ENCODE measurements around the gene TFAP2A.

The TFAP2A gene

DNA sequence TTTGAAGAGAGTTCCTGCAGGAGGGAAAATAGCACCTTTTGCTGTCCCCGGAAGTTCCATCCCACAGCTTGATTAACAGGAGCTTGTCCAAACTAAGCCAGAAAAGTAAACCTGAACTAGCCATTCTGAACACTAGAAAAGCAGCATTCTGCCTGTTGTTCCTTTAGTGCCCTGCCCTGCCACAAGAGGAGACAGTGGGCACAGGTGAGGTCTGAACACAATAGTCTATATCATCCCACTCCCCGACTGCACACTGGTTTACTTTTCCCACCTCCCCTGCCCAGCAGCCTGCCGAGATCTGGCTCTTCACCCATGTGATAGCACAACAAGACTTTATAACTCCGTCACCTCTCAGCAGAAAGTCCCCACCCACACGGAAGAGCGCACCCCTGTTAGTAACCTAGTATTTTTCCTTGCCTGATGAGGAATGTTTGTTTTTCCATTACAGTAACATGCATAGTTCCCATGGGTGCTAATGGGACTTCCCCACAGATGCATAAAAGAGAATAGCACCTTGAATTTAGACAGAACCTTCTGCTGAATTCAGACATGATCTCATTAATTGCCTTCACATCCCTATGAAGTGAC, 59.7 kb downstream of the TFAP2A start:
- TF ChIP-seq, protein P1, sequence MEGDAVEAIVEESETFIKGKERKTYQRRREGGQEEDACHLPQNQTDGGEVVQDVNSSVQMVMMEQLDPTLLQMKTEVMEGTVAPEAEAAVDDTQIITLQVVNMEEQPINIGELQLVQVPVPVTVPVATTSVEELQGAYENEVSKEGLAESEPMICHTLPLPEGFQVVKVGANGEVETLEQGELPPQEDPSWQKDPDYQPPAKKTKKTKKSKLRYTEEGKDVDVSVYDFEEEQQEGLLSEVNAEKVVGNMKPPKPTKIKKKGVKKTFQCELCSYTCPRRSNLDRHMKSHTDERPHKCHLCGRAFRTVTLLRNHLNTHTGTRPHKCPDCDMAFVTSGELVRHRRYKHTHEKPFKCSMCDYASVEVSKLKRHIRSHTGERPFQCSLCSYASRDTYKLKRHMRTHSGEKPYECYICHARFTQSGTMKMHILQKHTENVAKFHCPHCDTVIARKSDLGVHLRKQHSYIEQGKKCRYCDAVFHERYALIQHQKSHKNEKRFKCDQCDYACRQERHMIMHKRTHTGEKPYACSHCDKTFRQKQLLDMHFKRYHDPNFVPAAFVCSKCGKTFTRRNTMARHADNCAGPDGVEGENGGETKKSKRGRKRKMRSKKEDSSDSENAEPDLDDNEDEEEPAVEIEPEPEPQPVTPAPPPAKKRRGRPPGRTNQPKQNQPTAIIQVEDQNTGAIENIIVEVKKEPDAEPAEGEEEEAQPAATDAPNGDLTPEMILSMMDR (conservative IDR thresholded peaks at IDR 0.05) = no peak
- no peak for TF ChIP-seq ZFX (IDR thresholded peaks at IDR 0.05)

DNA sequence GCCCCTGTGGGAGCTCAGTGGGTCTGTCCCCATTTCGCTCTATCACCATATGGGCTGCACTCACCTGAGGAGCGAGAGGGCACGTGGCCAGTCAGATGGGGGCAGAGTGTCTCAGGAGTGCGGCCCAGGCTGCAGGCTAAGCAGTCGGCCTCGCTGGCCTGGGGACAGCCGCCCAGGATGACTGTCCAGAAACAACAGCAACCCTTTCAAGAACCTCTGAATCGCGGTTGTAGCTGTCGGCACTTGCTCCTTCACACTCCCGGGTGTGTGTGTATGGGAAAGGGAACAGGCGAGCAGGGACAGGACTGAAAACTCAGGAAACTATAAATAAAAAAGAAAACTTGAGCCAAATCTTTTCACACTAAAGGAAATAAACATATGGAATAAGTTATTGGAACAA, 63.1 kb downstream of the TFAP2A start:
- H3K27ac ChIP-seq = no peak overlapping the region
- TF ChIP-seq, protein P1 (conservative IDR thresholded peaks at IDR 0.05) = no peak
- TF ChIP-seq ZFX (IDR thresholded peaks at IDR 0.05) = no peak

More for the DNA sequence above, 59.7 kb downstream of the TFAP2A start:
- no peak overlapping the region for H3K27ac ChIP-seq

- H3K27ac ChIP-seq = no peak overlapping the region
- TF ChIP-seq, protein P1 (conservative IDR thresholded peaks at IDR 0.05) = no peak
- no peak for TF ChIP-seq ZFX (IDR thresholded peaks at IDR 0.05)
Observed at GRCh38 chr6:10350720-10351119, 64.2 kb downstream of the TFAP2A start.

DNA sequence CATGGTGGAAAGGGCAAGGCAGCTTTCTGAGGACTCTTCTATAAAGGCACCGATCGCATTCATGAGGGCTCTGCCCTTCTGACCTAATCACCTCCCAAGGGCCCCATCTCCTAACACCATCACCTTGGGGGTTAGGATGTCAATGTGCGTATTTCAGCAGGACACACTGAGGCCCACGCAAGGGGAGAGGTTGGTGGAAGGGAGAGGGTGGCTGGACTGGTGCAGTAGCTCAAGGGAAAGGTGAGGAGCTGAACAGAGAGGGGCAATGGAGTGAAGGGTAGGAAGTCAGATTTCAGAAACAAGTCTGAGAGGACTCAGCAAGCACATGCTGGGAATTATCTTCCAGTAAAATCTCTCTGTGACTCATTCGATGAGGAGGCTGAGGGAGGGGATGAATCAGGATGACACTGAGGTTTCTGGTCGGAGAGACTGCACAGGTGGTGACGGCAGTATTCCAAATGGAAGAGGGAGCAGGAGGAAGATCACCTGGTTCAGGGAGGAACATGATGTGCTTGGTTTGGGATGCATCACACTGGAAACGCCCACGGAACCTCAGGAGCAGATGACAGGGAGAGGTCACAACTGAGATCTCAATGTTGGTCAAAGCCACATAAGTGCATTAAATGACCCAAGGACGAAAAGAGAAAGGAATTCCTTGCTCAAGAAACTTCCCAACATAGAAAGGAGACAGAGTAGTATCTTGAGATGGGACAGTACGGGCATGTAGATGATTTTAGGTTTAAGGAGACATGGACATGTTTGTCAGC, 67.1 kb downstream of the TFAP2A start:
- TF ChIP-seq, protein P1 (conservative IDR thresholded peaks at IDR 0.05) = no peak
- no peak for TF ChIP-seq ZFX (IDR thresholded peaks at IDR 0.05)
- H3K27ac ChIP-seq = no peak overlapping the region
